ENCODE data around the gene ZCCHC14. TPM values are rescaled to one million over a fixed set of nuclear protein-coding genes. Genes with fewer than 3 reads are reported as not detected.

ZCCHC14 gene
- total and polyA plus RNA-seq, 2 of the 13 experiments (the other 11 are each of a cell fraction or from before 2014, with no cell fraction given): 12.4 to 12.5 TPM

DNA sequence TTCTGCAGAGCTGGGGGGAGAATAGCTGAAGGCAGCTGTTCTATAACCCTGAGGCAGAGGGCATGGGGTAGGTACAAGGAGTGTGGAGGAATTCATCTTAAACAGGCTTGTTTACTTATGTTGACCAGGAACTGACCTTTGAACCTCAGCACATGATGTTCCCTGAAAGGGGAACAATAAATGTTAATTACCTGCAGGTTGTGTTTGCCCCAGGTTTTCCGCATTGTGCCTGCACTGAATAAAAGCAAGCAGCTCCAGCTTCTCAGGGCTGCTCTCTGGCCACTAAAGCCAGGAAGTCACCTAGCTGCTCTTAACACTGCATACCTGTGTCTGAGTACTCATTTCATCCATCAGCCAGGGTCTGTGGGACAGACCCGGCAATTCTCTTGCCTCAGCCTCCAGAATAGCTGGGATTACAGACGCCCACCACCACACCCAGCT, 113.5 kb downstream of the ZCCHC14 start (continued):
- TF ChIP-seq HNF4A (CRISPR knock-in tag; IDR thresholded peaks at IDR 0.05): peak; percentile 94
- peak; percentile 76; the same call in 1 of the 2 replicates for TF ChIP-seq BHLHE40 (IDR thresholded peaks at IDR 0.05; ENCODE audit: low read length)
- peak; percentile 78 for TF ChIP-seq NCOA2 (CRISPR knock-in tag; IDR thresholded peaks at IDR 0.05)
- peak; percentile 87 for TF ChIP-seq MIXL1 (CRISPR knock-in tag; IDR thresholded peaks at IDR 0.05)
- TF ChIP-seq FOXK2 (IDR thresholded peaks at IDR 0.05): peak; percentile 71; the same call in 1 of the 2 replicates
- peak; percentile 61; the same call in 1 of the 2 replicates for TF ChIP-seq NR2F2 (IDR thresholded peaks at IDR 0.05; ENCODE audit: borderline replicate concordance, low read depth)
- TF ChIP-seq ZNF792 (CRISPR knock-in tag; IDR thresholded peaks at IDR 0.05): peak; percentile 46; the same call in 1 of the 2 replicates
- peak; percentile 87 for TF ChIP-seq MLLT10 (CRISPR knock-in tag; IDR thresholded peaks at IDR 0.05)
- peak in 1 of 2 experiments; percentile 30; a peak in 1 of 4 replicates for TF ChIP-seq HMGXB4 (CRISPR knock-in tag; IDR thresholded peaks at IDR 0.05; ENCODE audit: borderline replicate concordance in 1 of 2, low read depth in 1 of 2)
- TF ChIP-seq, protein P1, sequence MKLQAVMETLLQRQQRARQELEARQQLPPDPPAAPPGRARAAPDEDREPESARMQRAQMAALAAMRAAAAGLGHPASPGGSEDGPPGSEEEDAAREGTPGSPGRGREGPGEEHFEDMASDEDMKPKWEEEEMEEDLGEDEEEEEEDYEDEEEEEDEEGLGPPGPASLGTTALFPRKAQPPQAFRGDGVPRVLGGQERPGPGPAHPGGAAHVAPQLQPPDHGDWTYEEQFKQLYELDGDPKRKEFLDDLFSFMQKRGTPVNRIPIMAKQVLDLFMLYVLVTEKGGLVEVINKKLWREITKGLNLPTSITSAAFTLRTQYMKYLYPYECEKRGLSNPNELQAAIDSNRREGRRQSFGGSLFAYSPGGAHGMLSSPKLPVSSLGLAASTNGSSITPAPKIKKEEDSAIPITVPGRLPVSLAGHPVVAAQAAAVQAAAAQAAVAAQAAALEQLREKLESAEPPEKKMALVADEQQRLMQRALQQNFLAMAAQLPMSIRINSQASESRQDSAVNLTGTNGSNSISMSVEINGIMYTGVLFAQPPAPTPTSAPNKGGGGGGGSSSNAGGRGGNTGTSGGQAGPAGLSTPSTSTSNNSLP (IDR thresholded peaks at IDR 0.05; ENCODE audit: low read depth, low read length): peak; percentile 45; the same call in 1 of the 2 replicates
- TF ChIP-seq FOXA3 (CRISPR knock-in tag; IDR thresholded peaks at IDR 0.05): peak; percentile 96
- peak; percentile 64 for TF ChIP-seq SALL1 (CRISPR knock-in tag; IDR thresholded peaks at IDR 0.05)
- peak; percentile 57; the same call in 1 of the 2 replicates for TF ChIP-seq DMAP1 (CRISPR knock-in tag; IDR thresholded peaks at IDR 0.05)

Measured in HepG2 (cell line).